GM12873 (cell line): ENCODE data around the gene ZNHIT2.

Experiments
- CTCF ChIP-seq: IDR thresholded peaks from 2 replicates; pipeline ENCODE4 v1.5.1; 2012; ENCODE audit warnings: low read depth, mild to moderate bottlenecking, moderate library complexity, low read length, control low read depth; ENCODE audit not compliant: insufficient read depth; ENCODE audit errors: missing control alignments

Gene ZNHIT2

GRCh38 chr11:65114538-65115171 is 2.8 kb downstream of the ZNHIT2 start:
- TF ChIP-seq CTCF, result no peak

GRCh38 chr11:65113839-65114238 is 3.7 kb downstream of the ZNHIT2 start:
- TF ChIP-seq CTCF, result no peak

GRCh38 chr11:65113361-65113756 is 4.1 kb downstream of the ZNHIT2 start:
- no peak for TF ChIP-seq CTCF

GRCh38 chr11:65112546-65113360 is 4.7 kb downstream of the ZNHIT2 start:
- peak; percentile 89 for TF ChIP-seq CTCF

- no peak for TF ChIP-seq CTCF
These were observed 5.6 kb downstream of the ZNHIT2 start, which contains the start of gene TM7SF2 for GRCh38 chr11:65111744-65112545. TSS of gene TM7SF2 (plus strand) at chr11:65111872. CDS start at chr11:65112016, 144 bp downstream.

- TF ChIP-seq CTCF, result peak; percentile 5
These were observed 6.2 kb downstream of the ZNHIT2 start for GRCh38 chr11:65111159-65111743.
